MM.1S (cell line): ENCODE results near the gene TP63.

ENCODE experiments used
- CTCF ChIP-seq: fragments of 300-600 bp; sonication (generic); IDR thresholded peaks from 2 replicates; pipeline ENCODE4 v1.5.1; 2016; ENCODE audit warnings: antibody characterized with exemption, low read length, mixed read lengths
- EZH2 ChIP-seq: fragments of 300-600 bp; sonication (generic); optimal IDR thresholded peaks from 2 replicates; pipeline ENCODE3; 2017; ENCODE audit warnings: low read depth, mild to moderate bottlenecking, antibody characterized with exemption, low read length, mixed read lengths
- EZH2phosphoT487 ChIP-seq: fragments of 300-600 bp; sonication (generic); IDR thresholded peaks from 2 replicates; pipeline ENCODE4 v1.6.1; 2018; ENCODE audit warnings: antibody characterized with exemption, low read length

DNA sequence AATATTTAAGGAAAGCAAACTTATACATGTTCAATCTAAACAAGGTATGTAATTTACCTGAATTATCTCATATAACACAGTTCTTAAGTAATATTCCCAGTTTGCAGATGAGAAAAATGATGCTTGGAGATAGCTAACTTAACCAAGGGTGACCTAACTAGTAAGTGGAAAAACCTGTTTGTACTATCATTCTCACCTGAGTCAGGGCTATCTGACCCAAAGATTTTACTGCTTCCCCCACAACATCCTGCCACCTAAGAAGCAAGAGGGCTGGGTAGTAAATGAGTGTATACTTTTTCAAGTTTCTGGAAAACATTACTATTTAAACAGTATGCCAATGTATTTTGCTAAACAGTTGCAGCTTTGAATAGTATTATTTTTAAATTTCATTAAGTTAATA, 10.6 kb downstream of the TP63 start:
- TF ChIP-seq CTCF (no peak), EZH2phosphoT487 (no peak), EZH2 (no peak)
